Activated CD4-positive, alpha-beta T cell treated with anti-CD3 and anti-CD28 coated beads, Interleukin-2, amount 50 U/mL, for 16 hours (primary cell): Measurements from ENCODE around the gene HMGCL.
"Not testable (repeated sequence)": the region's sequence is repeated elsewhere in the genome, so short reads cannot be mapped to it uniquely, and the experiment has no call there.

ENCODE experiments used
- DNase-seq: peaks from one replicate; pipeline ENCODE4 v3.0.0-alpha.2; 2020

HMGCL gene

DNA sequence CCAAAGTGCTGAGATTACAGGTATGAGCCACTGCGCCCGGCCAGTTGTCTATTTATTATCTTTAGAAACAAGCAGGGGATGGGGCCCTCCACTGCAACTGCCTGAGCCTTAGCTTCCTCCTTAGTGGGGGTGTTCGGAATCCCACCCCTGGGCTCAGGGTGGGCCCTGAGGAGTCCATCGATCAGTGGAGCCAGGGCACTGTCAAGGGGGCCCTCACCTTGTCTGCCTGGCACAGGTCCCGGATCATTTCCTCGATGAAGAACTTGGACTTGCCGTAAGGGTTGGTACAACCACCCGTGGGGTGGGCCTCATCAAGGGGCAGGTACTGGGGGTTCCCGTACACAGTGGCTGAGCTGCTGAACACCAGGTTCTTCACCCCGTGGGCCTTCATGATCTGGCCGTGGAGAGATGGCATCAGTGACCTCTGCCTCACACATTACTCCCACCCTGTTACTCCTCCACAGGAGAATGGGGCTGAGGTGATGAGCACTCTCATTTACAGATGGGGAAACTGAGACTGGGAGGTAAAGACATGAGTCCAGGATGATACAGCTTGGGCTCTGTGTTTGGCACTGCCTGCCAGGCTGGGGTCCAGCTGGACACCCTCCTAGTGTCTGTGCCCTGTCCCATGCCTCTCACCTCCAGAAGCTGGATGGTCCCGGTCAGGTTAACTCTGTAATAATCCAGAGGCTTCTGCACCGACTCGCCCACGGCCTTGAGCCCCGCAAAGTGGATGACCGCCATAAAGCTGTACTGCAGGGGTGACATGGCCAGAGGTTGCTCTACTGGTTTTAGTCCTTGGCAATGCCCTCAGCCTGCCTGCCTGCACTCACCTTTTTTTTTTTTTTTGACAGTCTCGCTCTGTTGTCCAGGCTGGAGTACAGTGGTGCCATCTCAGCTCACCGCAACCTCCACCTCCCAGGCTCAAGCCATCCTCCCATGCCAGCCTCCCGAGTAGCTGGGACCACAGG lies 27.5 kb downstream of the HMGCL start:
- no peak for DNase-seq

DNA sequence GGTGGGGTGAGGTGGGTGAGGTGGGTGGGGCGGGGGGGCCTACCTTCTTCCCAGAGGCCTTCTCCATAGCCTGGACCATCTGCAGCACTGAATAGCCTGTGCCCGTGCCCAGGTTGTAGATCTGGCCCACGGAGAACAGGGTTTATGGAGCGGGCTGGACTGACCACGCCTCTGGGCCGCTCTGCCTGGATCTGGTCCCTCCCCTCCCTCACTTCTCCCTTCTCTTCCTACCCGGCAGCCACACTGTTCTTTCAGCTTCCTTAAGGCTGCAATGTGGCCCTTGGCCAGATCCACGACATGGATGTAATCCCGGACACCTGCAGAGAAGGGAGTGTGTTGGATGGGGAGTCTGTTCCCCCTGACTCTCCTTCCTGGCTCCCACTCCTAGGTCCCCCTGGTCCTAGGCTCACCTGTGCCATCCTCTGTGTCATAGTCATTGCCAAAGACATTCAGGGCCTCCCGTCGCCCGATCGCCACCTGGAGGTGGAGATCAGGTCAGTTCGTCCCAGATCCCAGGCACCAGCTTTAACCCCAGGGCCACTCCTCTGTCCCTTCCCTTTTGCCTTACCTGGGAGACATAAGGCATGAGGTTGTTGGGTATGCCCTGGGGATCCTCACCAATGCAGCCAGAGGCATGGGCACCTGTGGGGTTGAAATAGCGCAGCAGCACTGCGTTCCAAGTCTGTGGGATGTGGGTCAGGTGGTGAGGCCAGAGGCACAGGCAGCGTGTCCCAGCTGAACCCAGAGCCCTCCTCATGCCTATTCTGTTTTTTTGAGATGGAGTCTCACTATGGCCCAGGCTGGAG lies 28.6 kb downstream of the HMGCL start:
- DNase-seq: no peak

DNA sequence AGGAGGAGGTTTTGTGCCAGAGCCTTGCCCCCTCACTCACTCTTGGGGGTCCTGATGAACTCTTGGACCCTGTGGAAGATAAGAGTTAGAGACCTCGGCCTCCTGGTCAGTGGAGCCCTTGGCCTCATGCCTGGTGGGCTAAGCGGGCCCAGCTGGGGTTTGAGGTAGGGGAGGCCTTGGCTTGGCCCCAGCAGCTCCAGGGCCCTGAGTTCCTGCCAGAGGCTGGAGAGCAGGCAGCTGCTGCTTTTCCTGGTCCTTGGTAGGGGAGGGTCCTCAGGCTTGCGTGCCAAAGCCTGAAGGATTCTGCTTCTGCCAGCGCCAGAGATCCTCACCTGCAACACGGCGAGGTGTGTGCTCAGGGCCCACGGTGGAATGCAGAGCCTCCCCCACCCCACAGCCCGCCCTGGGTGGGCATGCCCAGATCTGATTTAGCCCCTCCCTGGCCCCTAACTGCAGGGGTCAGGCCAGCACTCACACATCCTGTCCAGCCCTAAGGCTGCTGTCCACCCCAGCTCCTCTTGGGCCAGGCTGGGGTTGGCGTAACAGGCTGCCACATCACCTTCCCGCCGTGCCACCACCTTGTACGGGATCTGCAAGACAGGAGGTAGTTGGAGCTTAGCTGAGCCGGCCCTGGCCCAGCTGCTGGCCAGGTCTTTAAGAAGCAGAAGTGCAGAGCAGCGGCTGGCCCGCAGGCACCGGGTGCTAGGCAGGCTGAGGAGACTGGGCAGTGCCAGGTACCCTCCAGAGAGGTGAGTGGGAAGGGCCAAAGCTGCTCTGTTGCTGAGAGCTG lies 29.4 kb downstream of the HMGCL start:
- DNase-seq: no peak

DNA sequence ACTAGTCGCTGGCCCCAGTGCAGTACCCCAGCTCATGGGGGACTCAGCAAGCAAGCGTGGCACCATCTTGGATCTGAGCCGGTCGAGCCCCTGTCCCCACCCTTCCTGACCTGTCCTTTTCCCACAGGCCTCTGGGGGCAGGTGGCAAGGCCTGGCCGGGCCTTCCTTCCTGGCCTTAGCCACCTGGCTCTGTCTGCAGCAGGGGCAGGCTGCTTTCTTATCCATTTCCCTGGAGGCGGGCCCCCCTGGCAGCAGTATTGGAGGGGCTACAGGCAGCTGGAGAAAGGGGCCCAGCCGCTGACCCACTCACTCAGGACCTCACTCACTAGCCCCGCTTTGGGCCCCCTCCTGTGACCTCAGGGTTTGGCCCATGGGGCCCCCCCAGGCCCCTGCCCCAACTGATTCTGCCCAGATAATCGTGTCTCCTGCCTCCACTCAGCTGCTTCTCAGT lies 30.5 kb downstream of the HMGCL start:
- not testable (repeated sequence) for DNase-seq

DNA sequence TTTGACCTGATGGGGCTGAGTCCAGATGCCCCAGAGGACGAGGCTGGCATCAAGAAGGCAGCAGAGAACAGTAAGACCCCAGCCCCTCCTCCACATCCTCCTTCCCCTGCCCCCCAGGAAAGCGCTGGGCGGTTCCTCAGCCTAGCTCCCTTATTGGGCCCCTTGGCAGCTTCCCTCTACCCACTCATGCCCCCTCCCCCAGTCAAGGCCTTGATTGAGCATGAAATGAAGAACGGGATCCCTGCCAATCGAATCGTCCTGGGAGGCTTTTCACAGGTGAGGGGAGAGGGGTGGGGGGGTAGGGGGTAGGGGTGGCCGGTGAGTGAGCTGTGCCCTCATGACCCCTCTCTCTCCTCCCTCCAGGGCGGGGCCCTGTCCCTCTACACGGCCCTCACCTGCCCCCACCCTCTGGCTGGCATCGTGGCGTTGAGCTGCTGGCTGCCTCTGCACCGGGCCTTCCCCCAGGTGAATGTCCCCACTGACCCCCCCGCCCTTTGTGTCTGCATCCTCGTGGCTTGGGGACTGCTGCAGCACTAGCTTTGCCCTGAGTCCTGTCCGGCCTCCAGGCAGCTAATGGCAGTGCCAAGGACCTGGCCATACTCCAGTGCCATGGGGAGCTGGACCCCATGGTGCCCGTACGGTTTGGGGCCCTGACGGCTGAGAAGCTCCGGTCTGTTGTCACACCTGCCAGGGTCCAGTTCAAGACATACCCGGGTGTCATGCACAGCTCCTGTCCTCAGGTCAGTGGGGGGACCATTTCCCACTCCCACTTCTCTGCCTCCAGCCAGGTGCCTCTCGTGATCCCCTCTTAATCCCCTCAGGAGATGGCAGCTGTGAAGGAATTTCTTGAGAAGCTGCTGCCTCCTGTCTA lies 31.1 kb downstream of the HMGCL start:
- DNase-seq: no peak

DNA sequence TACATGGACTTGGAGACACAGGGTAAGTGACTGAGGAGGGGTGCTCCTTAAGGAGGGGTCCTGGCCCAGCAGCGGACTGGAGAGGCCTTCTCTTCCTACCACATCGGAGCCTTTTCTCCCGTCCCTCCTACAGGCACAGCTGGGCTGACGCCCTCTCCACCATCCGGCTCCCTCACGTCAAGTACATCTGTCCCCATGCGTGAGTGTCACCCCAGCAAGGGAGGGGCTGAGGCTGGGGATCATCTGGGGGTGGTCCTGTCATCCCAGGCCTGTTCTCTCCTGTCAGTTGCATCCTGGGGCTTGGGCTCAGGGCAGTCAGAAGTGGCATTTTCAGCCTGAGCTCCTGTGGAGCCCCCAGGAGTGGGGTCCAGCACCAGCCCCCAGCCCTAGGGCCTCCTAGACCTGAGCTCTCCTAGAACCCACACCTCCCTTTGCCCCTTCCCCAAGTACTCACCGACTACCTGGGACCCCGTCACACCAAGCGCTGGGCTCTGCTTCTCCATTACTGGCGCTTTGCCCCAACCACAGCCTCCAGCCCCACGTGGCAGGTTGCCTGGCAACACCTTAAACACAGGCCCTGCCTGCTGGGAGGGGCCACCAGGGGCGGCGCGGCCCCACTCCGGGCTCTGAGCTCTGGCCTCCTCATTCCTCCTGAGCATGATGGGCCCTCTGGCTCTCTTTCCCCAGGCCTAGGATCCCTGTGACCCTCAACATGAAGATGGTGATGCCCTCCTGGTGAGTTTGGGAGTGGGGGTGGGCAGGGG lies 32.0 kb downstream of the HMGCL start:
- DNase-seq: peak; percentile 43

DNA sequence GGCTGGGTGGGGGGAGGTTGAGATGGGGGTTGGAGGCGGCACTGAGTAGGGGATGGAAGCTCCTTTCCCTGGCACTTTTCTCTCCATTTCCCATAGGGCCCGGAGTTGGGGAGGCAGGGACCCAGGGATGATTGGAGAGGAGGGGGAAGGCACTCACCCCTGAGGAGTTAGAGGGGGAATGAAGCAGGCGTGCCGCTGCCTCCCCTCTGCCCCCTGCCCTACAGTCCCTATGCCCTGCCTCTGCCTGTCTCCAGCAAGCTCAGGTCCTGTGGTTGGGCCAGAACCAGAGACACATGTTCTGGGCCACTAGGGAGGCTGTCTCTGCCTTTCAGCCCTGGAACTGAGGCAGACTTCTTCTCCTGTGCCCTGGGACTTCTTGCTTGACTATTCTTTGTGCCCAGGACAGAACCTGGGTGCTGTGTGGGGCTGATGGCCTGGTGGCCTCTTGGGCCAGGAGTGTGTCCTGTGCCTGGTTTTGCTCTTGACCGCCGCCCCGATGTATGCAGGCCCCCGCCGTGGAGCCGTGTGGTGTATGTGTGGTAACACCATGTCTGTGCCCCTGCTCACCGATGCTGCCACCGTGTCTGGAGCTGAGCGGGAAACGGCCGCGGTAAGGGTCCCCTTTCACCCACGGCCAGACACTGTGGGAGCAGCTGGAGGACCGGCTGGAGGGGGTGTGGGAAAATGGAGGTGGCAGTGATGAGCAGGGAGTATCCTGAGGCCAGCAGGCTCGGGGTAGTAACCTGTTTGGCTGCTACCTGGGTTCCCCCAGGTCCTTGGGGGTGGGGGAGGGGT lies 32.9 kb downstream of the HMGCL start:
- DNase-seq: no peak

DNA sequence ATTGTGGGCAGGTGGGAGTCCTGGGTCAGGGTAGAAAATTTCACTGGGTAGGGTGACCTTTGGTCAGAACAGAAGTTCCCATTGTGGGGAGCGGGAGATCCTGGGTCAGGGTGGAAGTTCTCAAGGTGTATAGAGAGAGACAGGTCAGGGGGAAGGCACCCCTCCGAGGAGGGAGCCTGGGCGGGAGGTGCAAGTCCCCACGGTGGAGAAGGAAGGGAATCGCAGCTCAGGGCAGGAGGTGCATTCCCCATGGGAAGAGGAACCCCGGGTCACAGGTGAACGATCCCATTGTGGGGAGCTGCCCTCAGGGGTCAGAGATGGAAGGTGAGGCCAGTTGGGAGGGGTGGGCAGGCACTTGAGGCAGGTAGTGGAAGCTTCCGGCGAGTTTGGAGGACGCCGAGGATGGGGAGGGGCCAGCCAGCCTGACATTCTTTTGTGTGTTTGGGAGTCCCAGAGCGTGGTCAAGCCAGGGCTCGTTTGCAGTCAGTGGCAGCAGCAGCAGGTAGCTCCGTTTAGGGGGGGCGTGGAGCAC lies 33.6 kb downstream of the HMGCL start:
- no peak for DNase-seq

DNA sequence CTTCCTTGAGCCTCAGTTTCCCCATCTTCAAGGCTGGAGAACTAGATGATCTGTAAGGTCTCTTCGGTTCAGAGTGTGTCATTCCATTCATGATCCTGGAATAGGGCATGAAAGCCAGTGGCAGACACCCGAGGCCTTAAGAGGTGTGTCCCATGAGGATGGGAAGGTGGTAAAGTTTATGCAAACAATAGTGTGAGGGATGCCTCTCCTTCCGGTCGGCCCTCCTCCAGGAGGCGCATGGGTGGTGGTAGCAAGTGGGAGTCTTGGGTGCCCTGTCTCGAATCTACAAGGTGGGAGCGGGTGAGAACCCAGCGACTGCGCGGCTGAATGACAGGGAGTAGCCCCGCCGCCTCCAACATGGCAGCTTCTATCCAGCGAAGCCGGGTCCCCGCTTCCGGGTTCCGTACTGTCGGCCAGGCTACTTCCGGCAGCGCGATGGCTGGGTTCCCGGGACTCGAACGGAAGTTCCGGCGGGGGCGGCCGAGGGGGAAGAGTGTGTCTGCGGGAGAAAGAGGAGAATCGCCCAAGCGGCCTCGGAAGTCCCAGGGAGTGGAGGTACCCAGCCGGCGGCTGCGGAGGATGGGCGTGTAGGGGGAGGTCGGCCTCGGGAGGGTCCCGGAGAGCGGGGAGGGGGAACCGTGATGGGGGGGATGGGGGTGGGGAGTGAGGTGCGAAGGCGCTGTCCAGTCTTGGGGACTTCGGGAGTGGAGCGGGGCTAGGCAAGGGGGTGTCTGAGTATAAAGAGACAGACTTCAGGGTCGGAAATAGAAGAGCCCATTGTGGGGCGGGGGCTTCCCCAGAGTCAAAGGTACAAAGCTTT lies 34.3 kb downstream of the HMGCL start, which contains the start of gene LYPLA2:
LYPLA2 (plus strand) TSS at position 450 of the 820 bp plus-strand sequence. CDS start 1,538 bp downstream, outside the sequence.
- DNase-seq: peak; percentile 92

DNA sequence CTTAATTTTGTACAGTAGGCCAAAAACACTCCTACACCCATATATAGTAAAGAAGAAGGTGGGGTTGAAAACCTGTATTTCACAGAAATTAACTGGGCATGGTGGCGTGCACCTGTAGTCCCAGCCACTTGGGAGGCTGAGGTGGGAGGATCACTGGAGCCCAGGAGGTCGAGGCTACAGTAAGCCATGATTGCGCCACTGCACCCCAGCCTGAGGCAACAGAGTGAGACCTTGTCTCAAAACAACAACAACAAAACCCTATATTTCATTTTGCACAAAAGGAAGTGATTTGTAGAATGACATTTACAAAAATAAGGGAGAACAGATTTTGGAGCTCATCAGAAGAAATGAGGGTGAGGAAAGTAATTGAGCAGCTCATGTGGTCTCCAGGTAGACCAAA lies 36.5 kb downstream of the HMGCL start:
- no peak for DNase-seq

DNA sequence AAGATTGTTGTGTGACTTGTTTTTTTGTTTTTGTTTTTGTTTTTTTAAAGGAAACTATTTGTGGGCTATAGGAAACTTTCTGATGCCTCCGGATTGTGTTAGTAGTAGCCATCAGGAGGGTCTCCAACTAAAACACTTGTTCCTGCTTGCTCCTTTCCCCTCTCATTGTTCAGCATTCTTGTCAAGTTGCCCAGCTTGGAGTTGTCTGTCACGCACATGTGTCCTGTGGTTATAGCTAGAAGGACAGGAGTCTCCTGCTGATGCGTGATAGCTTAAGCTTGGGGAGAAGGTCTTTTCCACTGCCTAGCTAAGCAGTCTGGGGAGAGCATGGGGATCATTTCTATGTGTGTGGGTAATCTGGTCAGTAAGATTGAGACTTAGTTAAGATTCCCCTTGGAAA lies 37.5 kb downstream of the HMGCL start:
- no peak for DNase-seq

DNA sequence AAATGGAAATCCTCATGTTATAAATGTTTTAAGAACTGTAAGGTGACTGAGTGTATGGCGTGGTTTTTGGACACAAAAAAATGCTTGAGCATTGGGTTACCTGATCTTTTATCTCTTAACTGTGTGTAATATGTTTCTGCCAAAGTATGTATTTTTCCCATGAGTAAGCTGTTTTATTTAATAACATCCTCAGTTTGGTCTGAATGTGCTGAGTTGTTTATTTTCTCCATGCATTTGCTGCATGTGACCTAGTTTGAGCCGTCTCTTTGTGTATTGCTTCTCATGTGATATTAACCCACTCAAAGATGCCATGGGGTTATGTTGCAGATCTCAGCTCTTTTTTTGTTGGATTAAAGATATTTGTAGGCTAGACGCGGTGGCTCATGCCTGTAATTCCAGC lies 40.4 kb downstream of the HMGCL start:
- DNase-seq: no peak

DNA sequence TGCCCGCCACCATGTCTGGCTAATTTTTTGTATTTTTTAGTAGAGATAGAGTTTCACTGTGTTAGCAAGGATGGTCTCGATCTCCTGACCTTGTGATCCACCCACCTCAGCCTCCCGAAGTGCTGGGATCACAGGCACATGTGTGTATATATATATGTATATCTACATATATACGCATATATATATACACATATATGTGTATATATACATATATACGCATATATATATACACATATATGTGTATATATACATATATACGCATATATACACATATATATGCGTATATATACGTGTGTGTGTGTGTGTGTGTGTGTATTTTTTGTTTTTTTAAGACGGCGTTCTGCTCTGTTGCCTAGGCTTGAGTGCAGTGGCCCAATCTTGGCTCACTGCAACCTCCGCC lies 42.1 kb downstream of the HMGCL start:
- not testable (repeated sequence) for DNase-seq

DNA sequence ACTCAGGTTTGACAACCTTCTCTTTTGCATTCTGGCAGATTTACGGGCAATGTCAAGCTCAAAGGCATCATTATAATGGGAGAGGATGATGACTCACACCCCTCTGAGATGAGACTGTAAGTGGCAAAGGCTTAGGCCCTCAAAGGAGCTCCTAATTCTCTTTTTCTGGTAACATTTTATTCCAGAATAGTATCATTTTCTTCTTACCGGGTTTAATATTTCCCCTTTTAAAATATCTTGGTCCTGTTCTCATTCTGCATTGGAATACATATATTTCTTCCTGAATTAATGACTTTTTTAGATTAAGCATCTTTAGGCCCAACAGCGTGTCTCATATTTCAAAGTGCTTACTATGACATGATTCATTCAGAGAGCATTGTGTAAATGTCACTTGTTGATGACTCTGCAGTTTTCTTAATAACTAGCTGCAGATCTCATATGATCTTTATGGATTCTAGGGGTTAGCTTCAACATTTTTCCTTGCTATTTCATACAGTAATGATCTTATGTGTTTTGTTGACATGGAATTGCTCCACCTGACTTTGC lies 45.3 kb downstream of the HMGCL start:
- peak; percentile 47 for DNase-seq

DNA sequence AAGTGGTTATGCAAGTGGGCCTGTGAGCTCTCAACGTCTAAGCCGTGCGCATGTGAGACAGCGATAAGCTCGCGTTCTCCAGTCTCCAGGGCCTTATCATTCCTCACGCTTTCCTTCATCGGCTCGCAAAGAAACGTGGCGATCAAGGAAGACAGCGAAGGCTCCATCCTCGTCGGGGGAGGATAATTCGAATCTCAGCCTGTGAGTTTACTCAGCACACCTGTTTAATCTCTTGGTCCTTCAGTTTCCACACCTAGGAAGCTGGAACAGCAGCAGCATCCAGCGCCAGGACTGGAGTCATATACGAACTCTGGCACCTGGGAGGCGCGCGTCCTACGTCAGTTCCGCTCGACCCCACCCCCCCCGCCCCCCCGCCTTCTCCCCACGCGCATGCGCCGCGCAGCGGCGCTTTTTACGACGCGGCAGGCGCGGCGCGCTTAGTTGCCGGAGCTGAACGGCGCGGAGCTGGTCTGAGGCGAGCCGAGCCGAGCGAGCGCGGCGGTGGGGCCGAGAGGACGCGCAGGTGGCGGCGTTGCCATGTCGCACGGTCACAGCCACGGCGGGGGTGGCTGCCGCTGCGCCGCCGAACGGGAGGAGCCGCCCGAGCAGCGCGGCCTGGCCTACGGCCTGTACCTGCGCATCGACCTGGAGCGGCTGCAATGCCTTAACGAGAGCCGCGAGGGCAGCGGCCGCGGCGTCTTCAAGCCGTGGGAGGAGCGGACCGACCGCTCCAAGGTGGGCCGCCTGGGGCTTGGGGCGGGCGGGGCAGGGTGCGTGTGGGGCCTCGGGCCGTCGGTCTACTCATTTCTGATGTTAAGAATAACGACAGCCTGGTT lies 47.0 kb downstream of the HMGCL start, which contains the start of gene PITHD1:
PITHD1 (plus strand) TSS at position 440 of the 836 bp plus-strand sequence; CDS start at position 538, 98 bp downstream.
- DNase-seq: peak; percentile 86

DNA sequence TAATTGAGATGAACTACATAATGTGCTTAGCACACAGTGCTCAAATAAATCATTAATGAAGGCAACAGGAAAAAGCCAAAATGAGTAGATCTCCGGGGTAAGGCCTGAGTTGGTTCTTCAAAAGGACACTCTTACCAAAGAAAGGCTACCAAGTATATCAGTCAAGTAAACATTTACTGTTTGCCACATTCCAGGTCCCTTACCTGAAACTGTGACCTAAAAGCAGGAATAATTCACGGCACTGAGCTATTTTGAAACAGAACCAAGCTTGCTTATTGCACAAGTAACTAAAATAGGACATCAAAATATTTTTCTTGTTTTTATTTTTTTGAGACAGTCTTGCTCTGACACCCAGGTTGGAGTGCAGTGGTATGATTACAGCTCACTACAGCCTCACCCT lies 49.0 kb downstream of the HMGCL start:
- DNase-seq: no peak

DNA sequence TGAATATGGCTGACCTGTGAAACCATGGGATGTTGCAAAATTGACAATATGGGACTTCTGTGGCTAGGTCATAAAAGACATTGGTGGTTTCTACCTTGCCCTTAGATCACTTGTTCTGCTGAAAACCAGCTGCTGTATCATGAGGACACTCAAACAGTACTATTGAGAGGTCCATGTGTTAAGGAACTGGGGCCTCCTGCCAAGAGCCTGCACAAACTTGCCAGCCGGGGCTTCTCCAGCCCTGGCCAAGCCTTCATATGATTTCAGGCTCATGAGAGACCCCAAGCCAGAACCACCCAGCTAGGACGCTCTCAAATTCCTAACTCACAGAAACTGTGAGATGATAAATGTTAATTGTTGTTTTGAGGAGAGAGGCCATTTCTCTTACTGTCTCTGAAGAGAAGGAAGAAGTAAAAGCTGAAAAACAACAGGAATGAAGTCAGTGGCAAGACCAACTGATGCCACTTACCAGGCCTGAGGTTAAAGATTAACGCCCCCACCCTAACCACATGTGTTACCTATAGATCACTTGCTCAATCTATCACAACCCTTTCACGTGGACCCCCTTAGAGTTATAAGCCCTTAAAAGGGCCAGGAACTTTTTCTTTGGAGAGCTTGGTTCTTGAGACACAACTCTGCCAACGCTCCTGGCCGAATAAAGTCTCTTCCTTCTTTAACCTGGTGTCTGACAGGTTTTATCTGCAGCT lies 50.9 kb downstream of the HMGCL start:
- no peak for DNase-seq
